Upper lobe of left lung (tissue), 6 donors: Measurements from ENCODE around the gene PHPT1. TPM values are rescaled to one million over a fixed set of nuclear protein-coding genes. Genes with fewer than 3 reads are reported as not detected.

ENCODE experiments used
- ATAC-seq, 2 donors: fragments of 200-7000 bp; cut with Tn5 transposase; one replicate each; pipeline ENCODE4 v1.9.1; 2022; ENCODE audit warnings: mild to moderate bottlenecking in 2 of 2, moderate library complexity in 2 of 2; ENCODE audit not compliant: low FRiP score in 2 of 2
- DNase-seq, 2 donors: peaks; one replicate each; pipeline ENCODE4 v3.0.0-alpha.2; 2019 to 2020
- H3K27ac ChIP-seq, 4 donors: fragments of 200-600 bp; sonication (generic); one replicate each; pipeline ENCODE4 v1.5.1; 2016 to 2019
- H3K27me3 ChIP-seq, 4 donors: fragments of 200-600 bp; sonication (generic); one replicate each; pipeline ENCODE4 v1.5.1; 2017 to 2019
- H3K36me3 ChIP-seq, 4 donors: fragments of 200-600 bp; sonication (generic); one replicate each; pipeline ENCODE4 v1.5.1; 2016 to 2019
- H3K4me1 ChIP-seq, 4 donors: fragments of 200-600 bp; sonication (generic); one replicate each; pipeline ENCODE4 v1.5.1; 2018 to 2019
- H3K4me3 ChIP-seq, 4 donors: fragments of 200-600 bp; sonication (generic); one replicate each; pipeline ENCODE4 v1.5.1; 2017 to 2019; ENCODE audit warnings: mild to moderate bottlenecking in 2 of 4, moderate library complexity in 1 of 4
- H3K9me3 ChIP-seq, 4 donors: fragments of 200-600 bp; sonication (generic); one replicate each; pipeline ENCODE4 v1.5.1; 2018 to 2019
- CTCF ChIP-seq, 6 experiments: fragments of 450-650 bp in 4 of 6; fragments of 200-600 bp in 2 of 6; sonication (generic) in 2 of 6; IDR thresholded peaks; one replicate each; pipeline ENCODE4 v1.5.1; 2016 to 2019; ENCODE audit warnings: antibody characterized with exemption in 6 of 6
- EP300 ChIP-seq, 4 donors: sonication (generic); formaldehyde crosslinking; IDR thresholded peaks; one replicate each; pipeline ENCODE4 v1.5.1; 2017; ENCODE audit warnings: antibody characterized with exemption in 4 of 4, control low read depth in 2 of 4
- POLR2A ChIP-seq, 4 donors: fragments of 450-650 bp; IDR thresholded peaks; one replicate each; pipeline ENCODE4 v1.5.1; 2016 to 2017; ENCODE audit warnings: antibody characterized with exemption in 4 of 4, mild to moderate bottlenecking in 2 of 4
- POLR2AphosphoS5 ChIP-seq, 2 donors: sonication (generic); formaldehyde crosslinking; IDR thresholded peaks; one replicate each; pipeline ENCODE4 v1.5.1; 2017; ENCODE audit warnings: antibody characterized with exemption in 2 of 2
- WGBS, 2 donors: methylation state at CpG; one replicate each; pipeline ENCODE4 v1.1.5; 2017 to 2018; 5-methylcytosine and 5-hydroxymethylcytosine counted together
- total RNA-seq, 6 donors: library from RNA; depleted of rRNA in 4 of 6; stranded (reverse); fragments of >200 nt in 4 of 6; gene quantifications; one replicate each; pipeline versions ENCODE4 v1.1.0 to v1.2.1, GENCODE V29; 2016 to 2021
- donor health status: DM: no; HTN: no; CAD: no; lungs with moderate emphysema.
- donor health status: DM: no; HTN: yes; CAD: no; lungs with severe emphysema.

PHPT1 gene
- total RNA-seq, 6 donors from 2014 or later, result 51.3 to 135 (median 64.1) TPM

GRCh38 chr9:136823136-136824046, 25.8 kb upstream of the PHPT1 start:
- DNase-seq (peak in 1 of 2 donors; percentile 78), ATAC-seq (no peak)
- TF ChIP-seq CTCF (IDR thresholded peaks at IDR 0.05), result no peak
- TF ChIP-seq EP300 (IDR thresholded peaks at IDR 0.05), result no peak
- TF ChIP-seq POLR2AphosphoS5 (IDR thresholded peaks at IDR 0.05), result no peak
- no peak for TF ChIP-seq POLR2A (IDR thresholded peaks at IDR 0.05)
- Histone ChIP-seq H3K4me3 (no peak overlapping the region), H3K36me3 (peaks cover 3 to 52% (median 38%) of the 10 kb centered on the region in 4 donors), H3K9me3 (no peaks in the 10 kb centered on the region), H3K27me3 (no peaks in the 10 kb centered on the region), H3K27ac (no peak overlapping the region), H3K4me1 (peaks cover 0 to 12% (median 0%) of the 10 kb centered on the region in 4 donors)
- 92 to 96% methylated on average over 24 to 30 of the region's 30 CpGs for WGBS, 2 donors

- Histone ChIP-seq H3K9me3 (no peaks in the 10 kb centered on the region), H3K4me1 (peaks cover 0 to 12% (median 0%) of the 10 kb centered on the region in 4 donors), H3K27me3 (no peaks in the 10 kb centered on the region), H3K36me3 (peaks cover 3 to 65% (median 50%) of the 10 kb centered on the region in 4 donors), H3K27ac (no peak overlapping the region), H3K4me3 (no peak overlapping the region)
- DNase-seq (no peak), ATAC-seq (no peak)
- TF ChIP-seq EP300 (IDR thresholded peaks at IDR 0.05), result no peak
- TF ChIP-seq POLR2AphosphoS5 (IDR thresholded peaks at IDR 0.05), result no peak
- no peak for TF ChIP-seq POLR2A (IDR thresholded peaks at IDR 0.05)
- TF ChIP-seq CTCF (IDR thresholded peaks at IDR 0.05), result no peak
- WGBS, 2 donors, result 87 to 92% methylated on average over 10 to 21 of the region's 21 CpGs
These were observed 24.5 kb upstream of the PHPT1 start for GRCh38 chr9:136824496-136825225.

- no peaks in the 10 kb centered on the region for H3K27me3 ChIP-seq
- peaks cover 3 to 74% (median 59%) of the 10 kb centered on the region in 4 donors for H3K36me3 ChIP-seq
- no peaks in the 10 kb centered on the region for H3K9me3 ChIP-seq
- H3K4me1 ChIP-seq, result peaks cover 0 to 12% (median 0%) of the 10 kb centered on the region in 4 donors
- H3K4me3 ChIP-seq, result no peak overlapping the region
- H3K27ac ChIP-seq, result no peak overlapping the region
- ATAC-seq (no peak), DNase-seq (peak in 1 of 2 donors; percentile 79)
- TF ChIP-seq CTCF (IDR thresholded peaks at IDR 0.05), result no peak
- TF ChIP-seq EP300 (IDR thresholded peaks at IDR 0.05), result no peak
- no peak for TF ChIP-seq POLR2AphosphoS5 (IDR thresholded peaks at IDR 0.05)
- no peak for TF ChIP-seq POLR2A (IDR thresholded peaks at IDR 0.05)
- WGBS, 2 donors, result 91 to 95% methylated on average over 36 to 40 of the region's 44 CpGs
These were observed 23.7 kb upstream of the PHPT1 start for GRCh38 chr9:136825295-136826187.

GRCh38 chr9:136826188-136826541, 23.0 kb upstream of the PHPT1 start:
- no peak overlapping the region for H3K4me3 ChIP-seq
- peaks cover 3 to 80% (median 62%) of the 10 kb centered on the region in 4 donors for H3K36me3 ChIP-seq
- ATAC-seq (no peak), DNase-seq (peak in 1 of 2 donors; percentile 73)
- no peak for TF ChIP-seq EP300 (IDR thresholded peaks at IDR 0.05)
- H3K4me1 ChIP-seq, result peaks cover 0 to 6% (median 0%) of the 10 kb centered on the region in 4 donors
- H3K27ac ChIP-seq, result no peak overlapping the region
- H3K27me3 ChIP-seq, result no peaks in the 10 kb centered on the region
- H3K9me3 ChIP-seq, result no peaks in the 10 kb centered on the region
- 97 to 100% methylated on average over 10 to 16 of the region's 17 CpGs for WGBS, 2 donors
